SW 1271 (cell line): ENCODE results near the gene CDC42EP3.
A peak's percentile ranks its signal among the peaks of the same experiment; 100 is the strongest.

Experiments used
- DNase-seq, 2 experiments: peaks; one replicate each; lab custom pipeline; 2025; lab: John Stamatoyannopoulos, UW

The CDC42EP3 gene

DNA sequence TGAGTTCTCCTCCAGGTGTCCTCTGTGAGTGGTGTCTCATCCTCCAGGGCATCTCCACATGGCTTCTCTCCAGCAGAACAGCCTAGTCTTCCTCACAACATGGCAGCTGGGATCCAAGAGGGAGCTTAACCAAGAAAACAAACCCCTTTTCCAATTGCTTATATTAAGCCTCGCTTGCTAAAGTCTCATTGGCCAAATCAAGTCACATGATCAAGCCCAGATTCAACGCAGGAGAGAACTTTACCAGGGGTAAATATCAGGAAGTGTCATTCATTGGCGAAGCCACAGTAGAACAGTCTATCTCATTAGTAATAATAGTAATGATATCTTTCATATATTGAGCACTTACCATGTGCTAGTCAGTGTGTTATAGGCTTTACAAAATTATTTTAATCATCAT is 53.1 kb downstream of the CDC42EP3 start:
- no peak for DNase-seq

DNA sequence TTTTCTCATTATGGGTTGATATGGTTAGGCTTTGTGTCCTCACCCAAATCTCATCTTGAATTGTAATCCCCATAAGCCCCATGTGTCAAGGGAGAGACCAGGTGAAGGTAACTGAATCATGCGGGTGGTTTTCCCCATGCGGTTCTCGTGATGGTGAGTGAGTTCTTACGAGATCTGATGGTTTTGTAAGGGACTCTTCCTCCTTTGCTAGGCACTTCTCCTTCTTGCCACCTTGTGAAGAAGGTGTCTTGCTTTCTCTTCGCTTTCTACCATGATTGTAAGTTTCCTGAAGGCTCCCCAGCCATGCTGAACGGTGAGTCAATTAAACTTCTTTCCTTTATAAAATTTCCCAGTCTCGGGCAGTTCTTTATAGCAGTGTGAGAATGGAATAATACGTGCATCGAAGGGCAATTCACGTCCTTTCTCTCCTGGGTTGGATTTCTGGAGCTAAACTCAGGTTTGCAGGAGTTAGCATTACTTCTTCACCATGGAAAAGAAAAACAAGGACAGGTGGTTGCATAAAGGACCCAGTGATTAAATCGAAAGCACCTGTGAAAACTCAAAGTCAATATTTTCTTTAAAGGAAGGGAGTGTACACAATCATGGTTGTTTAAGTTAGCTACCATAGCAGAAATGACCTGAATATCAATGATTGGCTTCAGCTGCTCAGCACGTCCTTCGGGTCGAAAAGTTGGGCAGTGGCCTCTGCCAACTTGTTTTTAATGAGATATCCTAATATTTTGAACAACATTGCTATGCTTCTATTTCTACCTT is 54.1 kb downstream of the CDC42EP3 start:
- DNase-seq = no peak

DNA sequence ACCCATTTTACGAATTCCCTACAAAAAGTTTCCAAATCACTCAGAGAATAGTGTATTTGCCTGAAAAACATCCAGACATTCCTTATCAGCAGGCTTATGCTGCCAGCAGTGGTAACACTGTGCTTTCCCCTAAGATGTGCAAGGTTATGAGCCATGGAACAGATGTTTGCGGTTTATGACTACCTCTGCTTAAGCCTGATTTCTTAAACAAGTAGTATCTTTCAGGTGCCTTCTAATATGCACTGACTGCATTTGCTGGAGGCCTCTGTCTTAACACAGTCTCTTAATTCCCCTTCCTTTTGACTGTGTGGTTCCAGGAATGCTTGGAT is 54.8 kb downstream of the CDC42EP3 start:
- DNase-seq = no peak

DNA sequence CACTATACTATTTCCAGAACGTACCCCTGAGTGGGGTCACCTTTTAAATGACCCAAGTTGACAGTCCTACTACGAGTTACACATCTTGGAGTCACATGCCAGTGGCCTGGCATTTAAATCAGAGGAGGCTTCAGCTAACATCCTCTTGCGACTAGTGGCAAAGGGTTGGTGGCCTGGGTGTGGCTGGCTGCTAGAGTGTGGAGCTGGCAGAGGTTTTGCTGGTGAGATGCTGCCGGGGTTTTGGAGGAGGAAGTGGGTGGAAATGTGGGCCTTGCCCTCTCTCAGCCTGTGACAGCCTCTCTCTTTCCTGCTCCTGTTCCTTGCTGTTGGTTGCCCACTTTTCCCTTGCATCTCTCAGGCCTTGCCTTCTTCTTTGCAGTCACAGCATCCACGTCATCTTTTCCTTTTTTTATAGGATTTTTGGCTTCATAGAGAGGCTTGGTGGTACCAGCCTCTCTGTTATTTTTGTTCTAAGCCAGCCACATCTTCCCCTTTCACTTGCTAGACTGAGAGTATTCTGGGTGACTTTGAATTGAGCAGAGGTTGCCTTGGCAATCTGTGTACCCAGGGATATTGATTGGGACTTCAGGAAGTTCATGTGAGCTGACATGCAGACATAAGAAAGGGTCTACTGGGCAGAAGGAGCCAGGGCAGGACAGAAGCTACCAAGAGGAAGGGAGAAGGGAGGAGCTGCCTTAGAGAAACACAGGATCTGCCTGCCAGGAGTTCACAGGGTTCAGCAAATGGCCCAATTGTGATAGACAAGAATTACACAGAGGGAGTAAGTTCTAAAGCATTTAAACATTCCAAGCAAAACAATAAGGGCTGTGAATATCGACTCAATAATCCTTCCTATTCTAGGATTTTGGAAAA is 55.4 kb downstream of the CDC42EP3 start:
- DNase-seq = no peak

DNA sequence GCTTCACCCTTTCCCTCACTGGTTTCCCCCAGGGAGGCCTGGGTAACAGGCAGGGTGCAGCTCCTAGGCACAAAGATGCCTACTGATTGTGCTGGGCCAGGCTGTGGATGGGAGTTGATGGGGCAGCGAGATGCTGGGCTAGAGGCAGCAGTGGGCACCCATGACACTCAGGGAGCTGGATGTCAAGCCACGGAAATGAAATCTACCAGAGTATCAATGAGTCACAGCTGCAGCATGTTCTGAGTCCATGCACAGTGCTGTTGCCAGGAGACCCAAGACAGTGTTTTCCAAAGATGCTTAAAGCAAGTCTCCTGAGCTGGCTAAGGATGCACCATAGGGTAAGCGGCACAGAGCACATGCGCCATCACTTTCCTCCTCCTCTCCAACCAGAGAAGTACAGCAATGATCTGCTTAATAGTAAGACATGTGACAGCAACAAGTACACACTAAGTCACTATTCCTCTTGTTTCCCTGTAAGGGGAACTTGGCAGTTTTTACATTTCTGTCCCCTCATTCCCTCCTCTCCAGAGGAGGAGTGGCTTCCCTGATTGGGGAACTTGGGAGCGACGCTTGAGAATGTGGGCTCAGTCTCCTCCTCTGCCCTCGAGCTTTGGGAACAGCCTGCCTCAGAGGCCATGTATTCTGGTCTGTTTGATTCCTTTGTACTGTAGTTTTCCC is 57.2 kb downstream of the CDC42EP3 start:
- DNase-seq = no peak

DNA sequence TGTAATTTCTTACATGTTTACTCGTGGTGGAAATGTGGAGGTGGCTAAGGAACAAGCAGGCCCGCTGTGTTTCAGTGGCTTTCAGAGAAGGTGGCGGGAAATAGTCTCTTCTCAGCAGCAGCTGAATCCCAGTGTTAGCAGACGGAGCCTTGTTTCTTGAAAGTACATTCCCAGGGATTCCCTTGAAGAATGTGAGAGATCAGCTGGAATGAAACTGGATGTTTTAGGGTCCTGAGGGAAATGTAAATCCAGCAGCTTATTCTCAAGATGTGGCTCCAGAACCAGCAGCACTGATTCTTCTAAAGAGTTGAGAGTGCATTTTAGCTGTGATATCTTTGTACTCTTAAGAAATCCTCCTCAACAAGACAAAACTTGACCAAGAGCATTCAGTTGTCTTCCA is 59.1 kb downstream of the CDC42EP3 start:
- no peak for DNase-seq

DNA sequence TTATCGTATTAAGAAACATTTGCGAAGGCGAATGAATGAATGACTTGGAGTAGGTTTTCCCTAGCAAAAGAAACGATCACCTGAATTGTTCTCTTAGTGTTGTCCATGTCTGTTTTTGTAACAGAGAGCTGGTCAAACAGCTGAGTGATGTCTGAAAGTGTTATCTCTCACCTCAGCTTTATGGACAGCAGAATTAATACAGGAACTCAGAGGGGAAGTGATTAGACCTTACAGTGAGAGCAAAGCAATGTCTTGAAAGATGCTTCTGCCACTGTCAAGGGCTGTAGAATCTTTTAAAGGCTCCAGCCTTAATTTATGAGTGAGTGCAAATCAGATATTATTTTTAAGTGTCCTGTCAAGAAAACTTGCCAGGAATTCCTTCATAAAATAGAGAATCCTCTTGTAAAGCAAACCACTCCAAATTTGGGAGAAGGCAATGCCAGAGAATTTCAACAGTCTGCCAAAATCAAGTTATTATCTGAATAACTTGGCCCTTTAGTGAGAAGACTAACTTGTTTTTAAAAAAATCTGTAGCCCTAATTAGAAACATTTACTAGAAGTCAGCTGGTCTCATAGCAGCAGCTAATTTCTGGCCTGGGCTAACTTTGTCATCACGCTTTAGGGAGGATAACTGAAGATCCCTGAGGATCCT is 60.7 kb downstream of the CDC42EP3 start:
- DNase-seq = no peak

DNA sequence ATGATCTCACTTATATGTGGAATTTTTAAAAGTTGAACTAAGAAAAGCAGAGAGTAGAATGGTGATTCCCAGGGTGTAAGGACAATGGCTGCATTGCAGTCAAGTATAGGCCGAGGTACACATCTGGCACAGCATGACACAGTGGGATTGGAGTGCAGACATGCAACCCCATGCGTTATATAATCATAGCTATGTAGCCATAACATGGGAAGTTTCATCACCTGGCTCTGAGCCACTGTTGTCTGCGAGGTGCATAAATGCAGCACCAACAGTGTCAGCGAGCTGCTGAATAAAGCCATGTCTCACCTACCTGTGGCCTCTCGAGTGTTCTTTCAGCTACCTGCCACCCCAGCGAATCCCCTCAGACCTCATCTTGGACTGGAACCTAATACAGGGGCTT is 61.7 kb downstream of the CDC42EP3 start:
- no peak for DNase-seq

DNA sequence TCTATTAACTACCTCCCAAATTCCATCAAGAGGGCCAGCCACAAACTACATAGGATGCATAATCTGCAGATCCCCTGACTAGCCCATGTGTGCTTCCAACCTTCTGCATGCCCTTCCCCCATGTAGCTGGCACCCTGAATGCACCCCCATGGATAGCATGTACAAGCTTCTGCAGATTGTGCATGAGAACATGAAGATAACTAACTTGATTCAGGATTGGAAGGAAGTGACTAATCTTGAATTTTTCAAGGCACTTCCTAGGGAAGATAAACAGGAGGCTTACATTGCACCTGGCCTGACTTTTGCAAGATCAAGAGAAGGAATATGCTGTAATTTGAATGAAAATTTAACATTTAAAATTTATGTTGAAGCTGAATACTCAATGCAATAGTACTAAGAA is 66.7 kb downstream of the CDC42EP3 start:
- DNase-seq = peak in 1 of 2 experiments; percentile 56

DNA sequence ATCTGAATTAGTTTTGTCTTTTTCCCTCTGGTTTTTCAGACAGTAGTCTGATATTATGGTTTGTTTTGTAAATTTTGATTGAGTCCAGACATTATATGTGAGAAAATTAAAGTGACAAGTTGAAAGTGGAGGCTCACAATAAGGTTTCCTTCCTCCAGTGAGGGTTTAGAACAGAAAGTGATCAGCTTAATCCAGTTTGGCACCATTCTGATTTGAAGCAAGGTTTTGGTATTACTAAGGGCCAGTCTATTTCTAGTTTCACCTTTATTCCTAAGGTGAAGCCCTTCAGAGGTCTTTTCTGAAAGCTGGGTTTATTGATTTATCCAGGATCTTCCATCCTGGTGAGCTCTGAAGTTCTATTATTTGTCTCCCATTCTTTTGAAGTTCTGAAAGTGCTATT is 68.7 kb downstream of the CDC42EP3 start:
- DNase-seq = no peak

DNA sequence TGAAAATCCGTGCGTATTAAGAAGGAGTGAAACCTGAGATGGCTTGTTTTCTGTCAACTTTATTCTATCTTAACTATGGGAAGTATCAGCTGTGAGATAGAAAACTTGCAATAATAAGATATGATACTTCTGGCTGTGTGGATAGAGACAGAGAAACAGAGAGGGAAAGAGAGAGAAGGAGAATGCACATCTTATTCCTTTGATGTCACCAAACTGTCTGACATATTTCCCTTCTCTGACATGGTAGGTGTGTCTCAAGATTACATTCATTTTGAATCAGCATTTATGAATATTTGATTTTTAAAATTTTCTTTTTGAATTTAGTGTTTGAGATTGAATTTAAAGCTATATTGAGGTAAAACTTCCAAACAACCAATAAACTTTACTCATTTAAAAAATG is 69.4 kb downstream of the CDC42EP3 start:
- no peak for DNase-seq

DNA sequence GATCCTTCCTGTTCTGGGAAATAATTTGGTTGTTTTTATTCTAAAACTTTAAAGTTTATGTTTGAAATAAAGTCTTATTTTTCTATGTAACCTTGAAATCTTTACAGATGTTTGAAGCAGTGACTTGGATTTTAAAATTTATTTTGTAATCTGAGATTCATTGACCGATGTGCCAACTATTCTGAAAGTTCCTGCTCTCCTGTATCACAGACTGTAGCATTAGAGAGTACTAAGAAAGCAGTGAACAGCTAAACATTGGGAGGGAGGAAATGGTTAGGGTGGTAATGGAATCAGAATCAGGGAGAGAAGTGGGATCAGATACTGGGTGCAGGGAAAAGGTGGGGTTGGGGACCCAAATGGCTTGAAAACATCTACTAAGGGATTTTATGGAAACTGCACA is 69.9 kb downstream of the CDC42EP3 start:
- DNase-seq = no peak

DNA sequence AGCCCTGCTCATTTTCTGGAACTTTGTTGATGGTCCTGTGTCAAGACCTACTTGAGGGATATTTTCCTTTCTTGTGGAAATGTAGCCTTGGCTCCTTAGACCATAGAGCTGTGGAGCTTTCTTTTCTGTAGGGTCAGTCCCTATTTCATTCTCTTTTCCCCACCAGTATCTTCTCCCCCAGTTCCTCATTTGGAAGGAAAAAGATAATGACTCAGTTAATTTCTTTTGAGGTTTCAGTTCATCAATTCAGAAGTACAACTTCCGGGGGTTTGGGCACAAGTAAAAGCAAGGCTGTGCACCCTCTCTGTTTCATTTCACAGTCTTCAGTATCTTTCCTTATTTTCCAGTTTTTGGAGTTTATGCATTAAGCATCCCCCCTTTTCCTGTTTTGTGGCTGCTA is 70.7 kb downstream of the CDC42EP3 start:
- DNase-seq = no peak

DNA sequence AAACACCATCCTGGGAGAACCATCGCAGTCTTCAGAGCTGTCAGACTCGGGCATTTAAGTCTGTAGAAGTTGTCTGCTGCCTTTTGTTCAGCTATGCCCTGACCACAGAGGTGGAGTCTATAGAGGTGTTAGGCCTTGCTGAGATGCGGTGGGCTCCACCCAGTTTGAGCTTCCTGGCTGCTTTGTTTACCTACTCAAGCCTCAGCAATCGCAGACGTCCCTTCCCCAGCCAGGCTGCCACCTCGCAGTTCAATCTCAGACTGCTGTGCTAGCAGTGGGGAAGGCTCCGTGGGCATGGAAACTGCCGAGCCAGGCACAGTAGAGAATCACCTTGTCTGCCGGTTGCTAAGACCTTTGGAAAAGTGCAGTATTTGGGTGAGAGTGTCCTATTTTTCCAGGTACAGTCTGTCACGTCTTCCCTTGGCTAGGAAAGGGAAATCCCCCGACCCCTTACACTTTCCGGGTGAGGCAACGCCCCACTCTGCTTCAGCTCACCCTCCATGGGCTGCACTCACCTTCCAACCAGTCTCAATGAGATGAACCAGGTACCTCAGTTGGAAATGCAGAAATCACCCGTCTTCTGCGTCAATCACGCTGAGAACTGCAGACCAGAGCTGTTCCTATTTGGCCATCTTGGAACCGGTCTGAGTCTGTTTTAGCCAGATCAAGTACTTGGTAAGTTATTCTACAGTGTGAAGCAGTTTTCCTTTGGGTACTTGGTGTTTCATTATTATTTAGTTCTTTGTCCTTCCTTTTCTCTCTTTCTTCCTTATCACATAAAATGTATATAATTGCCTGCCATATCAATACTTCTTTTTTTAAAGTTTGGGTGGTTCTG is 71.5 kb downstream of the CDC42EP3 start:
- DNase-seq = no peak

DNA sequence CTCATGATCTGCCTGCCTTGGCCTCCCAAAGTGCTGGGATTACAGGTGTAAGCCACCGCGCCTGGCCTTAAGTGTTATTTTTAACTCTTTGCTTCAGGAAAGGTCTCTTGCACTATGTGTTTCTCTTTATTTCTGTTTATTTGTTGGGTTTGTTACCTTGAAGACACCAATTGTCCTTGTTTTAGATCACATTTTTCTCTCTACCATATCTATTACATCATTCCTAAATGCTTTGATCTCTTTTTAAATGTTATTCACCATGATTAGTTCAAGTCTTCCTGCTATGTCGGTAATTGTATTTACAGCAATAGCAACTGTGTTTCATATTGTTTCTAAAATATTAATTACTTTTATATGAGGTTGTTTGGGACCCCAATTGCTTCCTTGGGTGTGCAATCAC is 77.7 kb downstream of the CDC42EP3 start:
- no peak for DNase-seq

DNA sequence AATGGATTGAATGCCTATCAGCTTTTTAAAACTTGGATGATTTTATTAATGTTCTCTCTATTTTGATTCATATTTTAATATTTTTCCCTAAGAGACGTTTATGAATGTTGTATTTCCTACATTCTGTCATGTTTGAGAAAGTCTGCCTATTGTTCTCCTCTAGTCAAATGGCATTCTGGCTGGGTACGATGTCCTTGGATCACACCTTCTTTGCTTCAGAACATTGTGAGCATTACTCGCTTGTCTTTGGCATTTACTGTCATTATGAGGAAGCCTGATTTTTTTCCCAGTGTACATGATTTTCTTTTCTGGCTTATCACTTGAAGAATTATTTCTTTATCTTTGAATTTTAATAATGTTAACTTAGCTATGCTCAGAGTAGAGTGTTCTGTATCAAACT is 78.4 kb downstream of the CDC42EP3 start:
- DNase-seq = no peak
